Activated CD4-positive, alpha-beta T cell treated with anti-CD3 and anti-CD28 coated beads, Interleukin-2, amount 50 U/mL, for 48 hours (primary cell): ENCODE measurements around the gene TREM1.

Source experiments
- DNase-seq, 2 experiments: peaks; one replicate each; pipeline ENCODE4 v3.0.0-alpha.2; 2020

The TREM1 gene

DNA sequence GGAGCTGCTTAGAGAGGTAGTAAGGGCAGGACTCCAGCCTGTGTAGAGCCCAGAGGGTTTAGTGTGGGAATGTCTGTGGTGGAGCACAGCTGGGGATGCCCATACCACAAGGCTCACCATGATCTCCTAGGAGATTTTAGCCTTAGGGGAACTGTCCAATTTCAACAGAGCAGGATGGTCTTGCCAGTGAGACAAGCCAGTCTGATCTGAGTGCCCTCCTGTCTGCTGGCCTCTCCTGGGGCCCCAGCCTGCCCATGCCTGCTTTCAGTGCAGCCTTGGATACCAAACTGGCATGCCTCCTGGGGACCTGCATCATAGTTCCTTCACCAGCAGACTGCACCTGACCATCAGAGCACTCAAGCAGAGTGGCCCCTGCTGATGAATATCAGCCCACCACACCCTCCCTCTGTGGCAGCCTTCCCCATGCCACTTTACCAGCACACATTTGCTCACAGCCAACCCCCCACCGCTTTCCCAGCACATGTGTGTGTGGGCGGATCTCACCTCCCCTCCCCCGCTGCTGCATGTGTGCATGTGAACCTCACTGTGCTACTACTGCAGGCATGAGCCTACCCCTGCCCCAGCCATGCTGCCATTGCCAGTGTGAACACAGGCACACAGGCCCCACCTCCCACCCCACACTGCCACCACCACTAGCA lies 7.9 kb upstream of the TREM1 start:
- DNase-seq = no peak

DNA sequence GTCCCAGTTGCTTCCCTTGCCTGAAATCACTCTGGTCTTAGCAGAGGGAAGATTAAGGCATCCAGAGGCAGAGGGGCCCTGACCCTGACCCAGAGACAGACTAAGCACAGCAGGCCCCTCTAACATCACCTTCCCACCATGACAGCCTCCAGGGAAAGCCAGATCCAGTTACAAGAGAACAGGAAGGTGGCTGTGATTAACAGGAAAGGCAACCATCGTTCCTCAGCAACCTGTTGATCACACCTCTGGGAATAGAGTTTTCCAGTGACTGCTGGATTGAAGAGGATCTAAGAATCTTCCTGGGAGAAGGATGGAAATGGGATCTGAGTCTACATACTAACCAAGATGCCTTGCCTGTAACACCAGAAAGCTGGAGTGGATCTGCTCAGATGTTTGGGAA lies 5.2 kb upstream of the TREM1 start:
- no peak for DNase-seq

DNA sequence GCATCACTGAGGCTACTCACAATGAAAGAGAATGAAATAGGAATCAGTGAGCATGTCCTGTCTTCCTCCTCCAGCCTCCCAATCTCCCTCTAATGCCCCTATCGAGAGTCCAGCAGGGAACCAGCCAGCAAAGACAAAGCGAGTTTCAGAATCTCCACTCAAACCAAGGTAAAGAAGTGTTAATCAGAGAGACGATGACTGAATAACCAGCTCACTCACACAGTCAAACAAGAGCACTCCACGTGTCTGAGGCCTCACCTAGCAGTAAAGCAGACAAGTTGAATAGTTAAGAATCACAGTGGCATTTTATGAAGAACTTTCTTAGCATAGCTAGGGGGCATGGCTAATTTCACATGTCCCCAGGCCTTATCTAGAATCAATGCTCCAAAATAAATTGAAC lies 3.3 kb upstream of the TREM1 start:
- DNase-seq = no peak

DNA sequence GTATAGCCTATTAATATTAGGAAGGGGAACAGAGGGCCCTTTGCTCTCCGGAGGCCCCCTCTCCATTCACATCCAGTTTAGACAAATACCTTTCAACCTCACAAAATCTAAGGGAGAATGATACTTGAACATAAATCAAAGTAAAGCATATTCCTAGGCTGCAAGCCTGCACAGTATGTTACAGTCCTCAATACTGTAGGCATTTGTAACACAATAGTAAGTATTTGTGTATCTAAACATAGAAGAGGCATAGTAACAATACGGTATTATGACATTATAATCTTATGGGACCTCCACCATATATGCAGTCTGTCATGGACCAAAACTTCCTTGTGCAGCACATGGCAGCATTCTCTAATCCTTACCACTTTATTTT lies 2.3 kb upstream of the TREM1 start:
- no peak for DNase-seq

DNA sequence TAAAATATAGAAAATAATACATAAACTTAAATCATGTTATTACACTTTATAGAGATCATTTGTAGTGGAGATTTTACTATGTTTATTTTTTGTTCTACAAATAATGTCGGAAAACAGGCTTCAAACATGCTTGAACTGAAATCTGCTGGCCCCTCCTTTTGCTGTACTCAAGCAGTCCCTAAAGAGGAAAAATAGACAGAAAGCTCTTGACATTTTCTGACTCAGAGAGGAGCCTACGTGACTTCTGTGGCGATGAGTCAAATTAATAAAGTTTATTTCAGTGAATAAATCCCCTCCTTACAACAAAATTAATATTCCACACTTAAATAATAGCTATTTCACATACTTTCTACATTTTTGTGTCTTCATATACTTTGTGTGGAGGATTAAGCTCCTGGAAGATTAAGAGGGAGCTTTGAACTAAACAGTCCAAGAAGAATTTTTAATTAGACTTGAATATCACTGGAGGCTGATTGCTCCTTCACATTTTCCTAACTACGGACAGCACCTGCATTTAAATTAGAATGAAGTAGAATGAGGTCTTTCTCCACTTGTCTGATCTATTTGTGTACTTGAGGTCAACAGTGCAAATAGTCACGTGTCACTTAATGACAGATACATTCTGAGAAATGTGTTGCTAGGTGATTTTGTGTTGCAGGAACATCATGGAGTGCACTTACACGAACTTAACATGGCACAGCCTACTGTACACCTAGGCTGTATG lies 1.7 kb upstream of the TREM1 start:
- no peak for DNase-seq

DNA sequence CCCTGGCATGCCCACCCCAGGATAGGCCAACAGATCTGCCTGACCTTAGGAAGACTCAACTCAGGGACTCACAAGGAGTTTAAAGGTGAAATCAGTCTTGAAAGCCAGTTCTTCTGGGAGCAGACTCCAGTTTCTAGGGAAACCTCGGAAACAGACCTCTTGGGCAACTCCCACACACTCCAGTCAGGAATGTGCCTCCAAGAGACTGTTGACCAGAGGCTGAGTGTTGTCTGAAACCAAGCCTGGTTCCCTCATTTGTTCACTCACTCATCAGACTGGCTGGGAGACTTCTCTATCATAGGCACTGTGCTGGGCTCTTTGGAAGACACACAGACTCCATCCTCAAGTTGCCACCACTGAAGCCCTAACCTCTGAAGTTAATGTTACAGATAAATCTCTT lies 1.8 kb downstream of the TREM1 start:
- no peak for DNase-seq

DNA sequence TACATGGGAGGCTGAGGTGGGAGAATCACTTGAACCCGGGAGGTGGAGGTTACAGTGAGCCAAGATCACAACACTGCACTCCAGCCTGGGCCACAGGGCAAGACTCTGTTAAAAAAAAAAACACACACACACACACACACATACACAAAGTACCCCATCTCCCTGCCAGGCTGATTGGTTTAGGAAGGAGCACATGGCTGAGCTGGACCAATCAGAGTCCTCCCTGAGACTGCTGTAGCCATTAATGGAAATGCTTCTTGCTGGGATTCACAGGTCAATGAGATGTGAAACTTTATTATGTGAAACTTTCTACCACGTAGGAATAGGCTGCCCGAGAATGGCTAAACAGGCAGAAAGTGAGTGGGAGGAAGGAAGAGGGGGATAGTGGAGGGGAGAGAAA lies 2.9 kb downstream of the TREM1 start:
- no peak for DNase-seq

DNA sequence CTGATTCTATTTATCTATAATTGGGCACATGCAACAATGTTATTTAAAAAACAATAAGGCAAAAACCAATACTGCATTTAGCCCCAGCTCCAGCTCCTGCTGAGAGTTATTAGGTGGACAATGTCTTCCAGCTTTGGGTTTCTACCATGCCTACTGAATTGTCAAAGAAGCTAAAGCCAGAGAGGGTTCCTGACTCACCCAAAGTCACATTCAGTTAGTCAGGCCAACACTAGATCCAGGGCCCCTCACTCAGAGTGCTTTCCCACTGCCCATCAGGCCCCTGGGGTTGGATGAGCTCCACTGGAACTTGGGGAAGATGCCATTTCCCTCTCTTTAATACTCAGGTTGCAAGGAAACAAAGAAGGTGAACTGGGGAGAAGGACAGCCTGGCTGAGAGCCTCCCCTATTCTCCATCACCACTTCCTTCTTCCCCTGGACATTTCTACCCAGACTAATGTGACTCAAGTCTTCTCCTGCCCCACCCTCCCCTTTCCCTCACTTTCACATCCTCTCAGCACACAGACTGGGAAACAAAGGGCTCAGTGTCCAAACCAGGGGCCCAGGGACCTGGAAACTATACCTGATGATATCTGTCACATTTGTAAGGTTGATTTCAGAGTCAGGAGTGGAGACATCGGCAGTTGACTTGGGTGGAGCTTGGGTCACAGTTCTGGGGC lies 6.0 kb downstream of the TREM1 start:
- DNase-seq = no peak

DNA sequence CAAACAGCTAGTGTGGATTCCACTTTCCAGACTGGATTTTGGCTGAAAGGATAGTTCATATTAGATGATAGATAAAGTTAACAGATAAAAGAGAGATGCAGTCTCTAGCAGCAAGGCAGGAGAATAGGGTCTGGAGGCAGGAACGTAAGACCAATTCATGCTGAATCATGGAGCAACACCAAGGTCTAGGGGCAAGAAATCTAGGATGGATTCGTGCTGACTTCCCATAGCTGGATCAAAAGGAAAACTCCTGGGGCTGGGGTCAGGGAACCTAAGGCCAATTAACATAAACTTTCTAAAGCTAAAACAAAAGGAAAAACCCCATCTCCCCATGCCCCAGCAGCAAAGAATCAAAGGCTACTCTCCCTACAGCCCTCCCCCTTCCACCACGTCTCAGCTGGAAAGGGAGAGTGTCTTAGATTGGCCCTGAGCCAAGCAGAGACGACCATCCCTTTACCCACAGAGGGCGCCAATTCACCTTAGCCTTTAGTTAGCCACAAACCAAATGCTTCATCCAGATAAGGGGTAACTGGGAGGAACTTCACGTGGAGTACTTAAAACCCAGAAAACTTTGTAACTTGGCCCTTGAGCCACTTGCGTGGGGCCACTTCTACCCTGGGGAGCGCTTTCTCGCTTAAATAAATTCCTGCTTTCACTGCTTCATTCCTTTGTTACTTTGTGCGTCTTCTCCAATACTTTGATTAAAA lies 7.6 kb downstream of the TREM1 start:
- peak; percentile 58 to 72 for DNase-seq

DNA sequence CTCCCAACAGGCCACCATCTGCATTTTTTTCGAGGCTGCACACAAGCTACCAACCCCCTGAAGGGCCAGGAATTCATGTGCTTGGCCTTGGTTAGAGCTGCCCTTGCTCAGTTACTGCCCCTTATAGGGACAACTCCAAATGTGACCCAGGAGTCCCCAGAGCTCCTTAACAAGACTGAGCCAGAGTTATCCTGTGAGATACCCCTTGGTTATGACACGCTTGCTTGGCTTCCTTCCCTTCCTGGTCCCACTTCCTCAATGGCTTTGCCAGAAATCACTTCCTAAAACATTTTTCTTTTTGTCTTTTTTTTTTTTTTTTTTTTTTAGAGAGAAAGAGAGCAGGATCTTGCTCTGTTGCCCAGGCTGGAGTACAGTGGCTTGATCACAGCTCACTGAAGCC lies 8.9 kb downstream of the TREM1 start:
- DNase-seq = no peak

DNA sequence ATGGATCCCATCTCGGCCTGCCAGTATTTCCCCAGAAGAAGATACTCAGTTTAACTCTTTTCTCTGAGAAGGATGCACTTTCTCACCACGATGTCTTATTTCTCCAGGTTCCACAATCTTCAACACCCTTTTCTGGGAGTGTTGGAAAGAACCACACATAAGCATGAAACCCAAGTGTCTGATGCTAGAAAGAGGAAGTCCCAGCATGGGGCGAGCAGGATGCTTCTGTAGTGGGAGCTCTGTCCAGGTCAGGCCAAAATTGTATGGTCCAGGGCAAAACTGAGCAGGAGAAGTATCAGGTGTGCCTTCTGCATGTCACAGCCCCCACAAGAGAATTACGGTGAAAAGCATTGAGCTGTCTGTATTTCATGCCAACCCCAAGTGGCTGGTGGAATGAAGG lies 11.0 kb downstream of the TREM1 start:
- no peak for DNase-seq

DNA sequence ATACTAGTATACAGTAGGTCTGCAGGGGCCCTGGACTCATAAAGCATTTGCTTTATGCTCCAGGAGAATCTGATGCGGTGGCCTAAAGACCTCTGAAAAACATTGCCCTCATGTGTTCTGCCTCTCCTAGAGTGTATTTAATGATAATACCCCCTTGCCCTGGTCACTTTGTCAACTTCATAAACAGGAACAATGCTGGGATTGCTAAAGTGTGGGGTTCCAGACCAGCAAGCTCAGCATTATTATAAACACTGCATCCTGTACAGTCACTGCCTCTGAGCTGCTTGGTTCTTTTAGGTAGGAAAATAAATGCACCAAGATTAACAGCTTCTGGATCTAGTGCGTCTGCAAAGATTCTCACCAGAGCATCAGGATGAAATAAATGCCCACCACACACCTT lies 12.2 kb downstream of the TREM1 start:
- no peak for DNase-seq

DNA sequence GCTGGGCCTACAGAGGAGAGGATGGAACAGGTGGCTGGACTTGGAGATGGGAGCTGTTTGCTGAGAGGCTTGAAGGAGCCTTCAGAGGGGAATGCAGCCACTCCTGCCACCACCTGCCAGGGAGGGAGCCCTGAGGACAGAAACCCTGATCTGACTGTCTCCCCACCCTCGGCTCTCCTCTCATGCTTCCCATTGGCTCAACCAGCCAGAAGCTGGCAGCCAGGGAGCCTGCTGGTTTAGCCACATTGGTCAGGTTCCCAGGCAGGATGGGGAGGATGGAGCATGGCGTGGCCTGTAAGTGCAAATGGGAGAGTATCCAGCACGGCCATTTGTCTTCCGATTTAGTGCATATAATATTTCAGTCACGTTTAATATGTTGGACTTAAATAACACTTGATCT lies 12.8 kb downstream of the TREM1 start:
- no peak for DNase-seq

DNA sequence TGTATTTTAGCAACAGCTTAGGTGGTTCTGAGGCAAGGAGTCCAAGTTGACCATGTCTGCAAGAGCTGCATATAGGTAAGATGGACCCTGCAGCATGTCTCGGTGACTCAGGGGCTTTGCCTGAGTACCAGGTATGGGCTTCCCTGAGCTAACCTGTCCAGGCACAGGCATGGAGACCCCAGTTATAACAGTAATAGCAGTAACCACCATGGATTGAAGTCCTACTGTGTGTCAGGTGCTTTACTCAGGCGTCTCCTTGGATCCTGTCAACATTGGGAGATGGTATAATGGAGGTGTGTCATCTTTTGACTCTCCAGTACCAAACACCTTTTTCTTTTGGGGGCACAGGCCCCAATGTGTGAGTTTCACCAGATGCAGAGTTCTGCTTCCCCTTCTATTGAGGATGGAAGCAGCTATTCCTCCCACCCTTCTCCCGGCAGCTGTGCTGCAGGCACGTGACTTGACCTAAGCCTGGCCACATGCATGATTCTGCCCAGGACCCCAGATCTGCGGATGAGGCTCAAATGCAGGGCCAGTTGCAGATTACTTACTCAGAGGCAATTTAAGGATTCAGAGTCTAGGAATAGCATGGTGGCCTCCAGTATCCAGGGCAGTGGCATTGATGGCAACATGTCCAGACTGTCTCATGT lies 13.8 kb downstream of the TREM1 start:
- DNase-seq = no peak

DNA sequence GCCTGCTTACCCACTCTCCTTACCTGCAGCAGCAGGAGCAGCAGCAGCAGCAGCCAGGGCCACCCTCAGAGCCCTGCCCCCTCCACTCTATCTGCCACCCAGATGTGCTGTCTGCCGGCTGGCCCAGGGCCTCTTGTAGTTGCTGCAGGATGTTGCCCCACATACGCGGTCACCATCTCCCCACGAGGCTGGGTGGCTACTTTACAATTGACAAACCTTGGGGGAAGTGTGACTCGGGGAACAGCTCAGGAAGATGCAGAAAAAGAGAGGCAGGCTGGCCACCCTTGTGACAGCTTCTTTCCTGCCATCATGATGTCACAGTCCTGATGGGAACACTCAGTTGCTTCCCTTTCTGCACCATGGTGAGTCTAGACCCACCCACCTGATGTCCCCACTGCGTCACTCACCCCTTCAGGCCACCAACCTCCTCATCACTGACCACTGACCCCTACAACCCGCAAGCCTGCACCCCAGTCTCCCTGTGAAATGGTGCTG lies 14.5 kb downstream of the TREM1 start:
- no peak for DNase-seq

DNA sequence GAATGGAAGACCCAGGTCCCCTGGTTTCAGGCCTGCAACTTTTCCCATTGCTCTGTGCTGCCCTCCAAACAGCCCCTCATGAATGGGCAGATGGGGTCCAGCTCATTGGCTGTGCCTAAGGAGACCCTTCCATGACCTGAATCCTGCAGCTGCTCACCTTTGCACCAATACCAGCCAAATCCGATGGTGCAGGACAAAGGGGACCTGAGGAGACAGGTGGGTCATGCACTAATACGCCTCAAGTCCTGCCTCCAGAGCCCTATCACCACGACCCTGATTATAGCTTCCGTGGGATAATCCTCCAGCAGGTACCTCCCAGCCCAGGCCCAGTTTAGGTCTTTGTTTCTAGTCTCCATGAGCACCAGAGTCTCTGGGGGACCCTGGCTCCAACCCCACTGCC lies 16.8 kb downstream of the TREM1 start:
- no peak for DNase-seq

DNA sequence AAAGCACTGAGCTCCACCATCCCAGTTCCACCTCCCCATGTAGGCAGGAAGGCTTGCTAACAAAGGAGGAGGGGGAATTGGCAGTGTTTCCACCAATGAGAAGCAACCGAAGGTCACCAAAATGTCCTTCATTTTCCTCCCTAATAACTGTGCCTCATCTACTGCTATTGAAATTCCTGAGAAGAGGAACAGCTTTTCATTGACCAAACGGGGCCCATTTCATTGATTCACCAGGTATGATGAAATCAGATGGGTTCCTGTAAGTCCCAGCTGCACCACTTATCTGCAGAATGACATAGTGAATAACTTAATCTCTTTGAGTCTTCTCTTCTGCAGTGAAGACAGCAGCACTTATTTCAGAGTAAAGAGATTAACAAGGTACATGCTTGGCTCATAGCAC lies 17.3 kb downstream of the TREM1 start:
- no peak for DNase-seq

DNA sequence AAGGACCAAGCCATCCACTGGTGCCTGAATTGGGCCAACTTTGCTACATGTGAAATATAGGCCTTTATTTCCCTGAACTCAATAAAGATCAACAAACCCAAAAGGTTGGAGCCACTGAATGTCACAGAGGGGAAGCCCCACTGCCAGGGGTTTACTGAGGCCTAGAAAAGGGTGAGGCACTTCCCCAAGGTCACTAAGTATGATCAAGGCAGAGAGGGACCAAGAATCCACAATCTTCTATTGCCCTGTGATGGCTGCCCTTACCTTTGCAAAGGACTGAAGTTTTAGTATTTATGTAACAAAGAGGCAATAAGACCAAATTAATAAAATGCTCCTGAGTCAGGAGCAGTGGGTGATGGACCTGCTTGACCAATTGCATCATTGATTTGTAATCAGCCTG lies 18.0 kb downstream of the TREM1 start:
- DNase-seq = no peak

DNA sequence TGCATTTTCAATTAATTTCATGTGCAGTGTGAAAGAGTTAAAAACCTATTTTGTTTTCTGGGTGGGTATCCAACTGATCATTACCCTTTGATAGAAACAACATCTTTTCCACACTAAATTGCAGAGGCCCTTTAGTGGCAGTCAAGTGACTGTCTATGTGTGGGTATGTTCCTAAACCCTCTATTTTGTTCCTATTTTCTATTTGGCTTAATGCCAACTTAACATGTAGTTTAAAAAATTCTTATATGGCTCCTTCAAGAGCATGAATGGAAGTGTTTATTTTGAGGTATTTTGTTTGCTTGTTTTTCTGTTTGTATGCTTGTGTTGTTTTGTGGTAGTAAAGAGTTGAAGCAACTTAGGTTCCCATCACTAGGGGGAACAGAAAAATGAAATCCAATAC lies 19.9 kb downstream of the TREM1 start:
- no peak for DNase-seq

DNA sequence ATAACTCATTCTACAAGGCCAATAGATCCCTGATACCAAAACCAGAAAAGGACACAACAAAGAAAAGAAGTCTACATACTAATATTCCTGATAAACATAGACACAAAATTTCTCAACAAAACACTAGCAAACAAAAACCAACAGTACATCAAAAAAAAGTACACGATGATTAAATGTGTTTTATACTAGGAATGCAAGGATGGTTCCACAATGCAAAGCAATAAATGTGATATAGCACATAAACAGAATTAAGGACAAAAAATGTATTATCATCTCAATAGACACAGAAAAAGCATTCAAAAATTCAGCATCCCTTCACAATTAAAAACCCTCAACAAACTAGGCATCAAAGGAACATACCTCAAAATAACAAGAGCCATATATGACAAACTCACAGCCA lies 23.2 kb downstream of the TREM1 start:
- DNase-seq = no peak

DNA sequence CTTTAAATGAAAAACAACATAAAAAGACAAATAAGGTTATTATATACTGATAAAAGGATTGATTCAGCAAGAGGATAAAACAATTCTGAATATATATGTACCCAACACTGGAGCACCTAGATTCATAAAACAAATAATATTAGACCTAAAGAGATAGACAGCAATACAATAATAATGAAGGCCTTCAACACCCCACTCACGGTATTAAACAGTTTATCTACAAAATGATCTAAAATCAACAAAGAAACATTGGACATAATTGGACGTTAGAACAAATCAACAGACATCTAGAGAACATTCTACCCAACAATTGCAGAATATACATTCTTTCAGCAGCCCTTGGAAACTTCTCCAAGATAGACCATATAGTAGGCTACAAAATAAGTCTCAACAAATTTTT lies 24.1 kb downstream of the TREM1 start:
- DNase-seq = no peak

DNA sequence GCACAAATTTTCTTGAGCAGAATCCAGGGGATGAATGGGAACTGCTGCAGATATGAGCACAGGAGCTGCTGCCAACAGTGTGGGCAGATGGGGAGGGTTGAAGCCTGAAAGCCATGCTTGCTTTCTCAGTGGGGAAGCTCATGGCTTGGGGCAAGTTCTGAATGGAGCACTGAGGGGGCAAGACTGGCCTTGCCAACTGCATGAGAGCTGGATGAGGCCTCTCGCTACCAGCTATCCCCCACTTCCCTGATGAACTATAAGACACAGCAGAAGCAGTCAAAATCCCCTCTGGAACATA lies 28.3 kb downstream of the TREM1 start:
- DNase-seq = no peak
